A549 (cell line): Measurements from ENCODE around the gene DIPK1B.

Experiments
- EP300 ChIP-seq, 2 experiments: fragments of >200 bp; sonication (Bioruptor Twin); formaldehyde crosslinking; IDR thresholded peaks; 2 replicates in 1 of 2; 3 replicates in 1 of 2; pipeline ENCODE4 v1.6.1; 2016 to 2017
- JUN ChIP-seq, 2 experiments: fragments of >200 bp; sonication (Bioruptor Twin); formaldehyde crosslinking; IDR thresholded peaks; 2 replicates in 1 of 2; 3 replicates in 1 of 2; pipeline ENCODE4 v1.6.1; 2016 to 2017
- MYC ChIP-seq: IDR thresholded peaks from 2 replicates; pipeline ENCODE4 v1.6.1; 2012; ENCODE audit warnings: mild to moderate bottlenecking, inconsistent platforms, low read length, improper control_type of control experiment, borderline replicate concordance
- POLR2A ChIP-seq: IDR thresholded peaks from 2 replicates; pipeline ENCODE4 v1.6.1; 2012; ENCODE audit warnings: mild to moderate bottlenecking, low read length
- RFX5 ChIP-seq: fragments of 450-650 bp; IDR thresholded peaks from 2 replicates; pipeline ENCODE4 v1.7.1; 2014; ENCODE audit warnings: antibody characterized with exemption, mild to moderate bottlenecking, moderate library complexity
- SMC3 ChIP-seq: fragments of >200 bp; sonication (Bioruptor Twin); formaldehyde crosslinking; IDR thresholded peaks from 3 replicates; pipeline ENCODE4 v1.6.1; 2018; ENCODE audit warnings: inconsistent platforms
- ZFP36 ChIP-seq: fragments of 450-650 bp; IDR thresholded peaks from 2 replicates; pipeline ENCODE4 v1.6.1; 2014; ENCODE audit warnings: borderline replicate concordance; ENCODE audit not compliant: partially characterized antibody
- ZSCAN20 ChIP-seq: fragments of 250-450 bp; sonication (Bioruptor Pico); IDR thresholded peaks from 2 replicates; pipeline ENCODE4 v1.8.0; 2022; ENCODE audit warnings: mild to moderate bottlenecking, moderate library complexity
- TF ChIP-seq, protein P1 (sequence below): IDR thresholded peaks from 2 replicates; pipeline ENCODE4 v1.6.1; 2012
- TF ChIP-seq, protein P2 (sequence below): fragments of >200 bp; sonication (Bioruptor Twin); formaldehyde crosslinking; IDR thresholded peaks from 3 replicates; pipeline ENCODE4 v1.5.1; 2016
- TF ChIP-seq, protein P3 (sequence below): fragments of 200-600 bp; sonication (generic); IDR thresholded peaks from 2 replicates; pipeline ENCODE4 v1.6.1; 2016; ENCODE audit warnings: antibody characterized with exemption, mild to moderate bottlenecking, moderate library complexity

DNA sequence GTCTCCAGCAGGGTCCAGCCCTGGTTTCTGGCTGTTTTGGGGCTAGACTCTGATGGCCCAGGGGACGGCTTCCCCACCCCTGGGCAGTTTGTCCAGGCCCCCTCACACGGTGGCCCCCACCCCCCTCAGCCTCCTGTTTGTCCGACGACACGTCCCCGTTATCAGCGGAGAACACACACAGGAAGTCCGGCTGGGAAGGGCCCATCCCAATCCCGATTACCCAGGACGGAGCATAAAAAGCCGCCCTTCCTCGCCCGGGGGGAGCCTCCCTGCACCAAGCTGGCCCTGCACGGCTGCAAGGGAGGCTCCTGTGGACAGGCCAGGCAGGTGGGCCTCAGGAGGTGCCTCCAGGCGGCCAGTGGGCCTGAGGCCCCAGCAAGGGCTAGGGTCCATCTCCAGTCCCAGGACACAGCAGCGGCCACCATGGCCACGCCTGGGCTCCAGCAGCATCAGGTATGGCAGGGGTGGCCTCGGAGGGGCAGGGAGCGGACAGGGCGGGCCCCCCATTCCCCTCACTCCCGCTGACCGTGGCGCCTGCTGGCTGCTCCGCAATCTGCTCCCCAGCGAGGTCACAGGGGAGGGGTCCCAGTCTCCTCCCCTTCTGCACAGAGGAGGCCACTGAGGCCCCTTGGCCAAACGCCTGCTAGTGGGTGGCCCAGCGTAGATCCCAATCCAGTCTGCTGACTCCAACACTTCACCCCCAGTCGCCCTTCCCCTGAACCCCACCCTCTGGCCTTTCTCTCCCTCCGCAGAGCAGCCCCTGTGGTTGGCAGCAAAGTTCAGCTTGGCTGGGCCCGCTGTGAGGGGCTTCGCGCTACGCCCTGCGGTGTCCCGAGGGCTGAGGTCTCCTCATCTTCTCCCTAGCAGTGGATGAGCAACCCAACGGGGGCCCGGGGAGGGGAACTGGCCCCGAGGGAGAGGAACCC lies 49.5 kb upstream of the DIPK1B start, which contains the start of gene EGFL7:
- TF ChIP-seq EP300 (IDR thresholded peaks at IDR 0.05) = no peak
- TF ChIP-seq POLR2A = no peak
- TF ChIP-seq, protein P1, sequence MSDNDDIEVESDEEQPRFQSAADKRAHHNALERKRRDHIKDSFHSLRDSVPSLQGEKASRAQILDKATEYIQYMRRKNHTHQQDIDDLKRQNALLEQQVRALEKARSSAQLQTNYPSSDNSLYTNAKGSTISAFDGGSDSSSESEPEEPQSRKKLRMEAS = no peak
- no peak for TF ChIP-seq MYC
- no peak for TF ChIP-seq ZSCAN20 (CRISPR knock-in tag)
- TF ChIP-seq ZFP36 = no peak
- TF ChIP-seq, protein P2, sequence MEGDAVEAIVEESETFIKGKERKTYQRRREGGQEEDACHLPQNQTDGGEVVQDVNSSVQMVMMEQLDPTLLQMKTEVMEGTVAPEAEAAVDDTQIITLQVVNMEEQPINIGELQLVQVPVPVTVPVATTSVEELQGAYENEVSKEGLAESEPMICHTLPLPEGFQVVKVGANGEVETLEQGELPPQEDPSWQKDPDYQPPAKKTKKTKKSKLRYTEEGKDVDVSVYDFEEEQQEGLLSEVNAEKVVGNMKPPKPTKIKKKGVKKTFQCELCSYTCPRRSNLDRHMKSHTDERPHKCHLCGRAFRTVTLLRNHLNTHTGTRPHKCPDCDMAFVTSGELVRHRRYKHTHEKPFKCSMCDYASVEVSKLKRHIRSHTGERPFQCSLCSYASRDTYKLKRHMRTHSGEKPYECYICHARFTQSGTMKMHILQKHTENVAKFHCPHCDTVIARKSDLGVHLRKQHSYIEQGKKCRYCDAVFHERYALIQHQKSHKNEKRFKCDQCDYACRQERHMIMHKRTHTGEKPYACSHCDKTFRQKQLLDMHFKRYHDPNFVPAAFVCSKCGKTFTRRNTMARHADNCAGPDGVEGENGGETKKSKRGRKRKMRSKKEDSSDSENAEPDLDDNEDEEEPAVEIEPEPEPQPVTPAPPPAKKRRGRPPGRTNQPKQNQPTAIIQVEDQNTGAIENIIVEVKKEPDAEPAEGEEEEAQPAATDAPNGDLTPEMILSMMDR = no peak
- TF ChIP-seq JUN (IDR thresholded peaks at IDR 0.05) = no peak
- TF ChIP-seq, protein P3, sequence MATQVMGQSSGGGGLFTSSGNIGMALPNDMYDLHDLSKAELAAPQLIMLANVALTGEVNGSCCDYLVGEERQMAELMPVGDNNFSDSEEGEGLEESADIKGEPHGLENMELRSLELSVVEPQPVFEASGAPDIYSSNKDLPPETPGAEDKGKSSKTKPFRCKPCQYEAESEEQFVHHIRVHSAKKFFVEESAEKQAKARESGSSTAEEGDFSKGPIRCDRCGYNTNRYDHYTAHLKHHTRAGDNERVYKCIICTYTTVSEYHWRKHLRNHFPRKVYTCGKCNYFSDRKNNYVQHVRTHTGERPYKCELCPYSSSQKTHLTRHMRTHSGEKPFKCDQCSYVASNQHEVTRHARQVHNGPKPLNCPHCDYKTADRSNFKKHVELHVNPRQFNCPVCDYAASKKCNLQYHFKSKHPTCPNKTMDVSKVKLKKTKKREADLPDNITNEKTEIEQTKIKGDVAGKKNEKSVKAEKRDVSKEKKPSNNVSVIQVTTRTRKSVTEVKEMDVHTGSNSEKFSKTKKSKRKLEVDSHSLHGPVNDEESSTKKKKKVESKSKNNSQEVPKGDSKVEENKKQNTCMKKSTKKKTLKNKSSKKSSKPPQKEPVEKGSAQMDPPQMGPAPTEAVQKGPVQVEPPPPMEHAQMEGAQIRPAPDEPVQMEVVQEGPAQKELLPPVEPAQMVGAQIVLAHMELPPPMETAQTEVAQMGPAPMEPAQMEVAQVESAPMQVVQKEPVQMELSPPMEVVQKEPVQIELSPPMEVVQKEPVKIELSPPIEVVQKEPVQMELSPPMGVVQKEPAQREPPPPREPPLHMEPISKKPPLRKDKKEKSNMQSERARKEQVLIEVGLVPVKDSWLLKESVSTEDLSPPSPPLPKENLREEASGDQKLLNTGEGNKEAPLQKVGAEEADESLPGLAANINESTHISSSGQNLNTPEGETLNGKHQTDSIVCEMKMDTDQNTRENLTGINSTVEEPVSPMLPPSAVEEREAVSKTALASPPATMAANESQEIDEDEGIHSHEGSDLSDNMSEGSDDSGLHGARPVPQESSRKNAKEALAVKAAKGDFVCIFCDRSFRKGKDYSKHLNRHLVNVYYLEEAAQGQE = no peak
- TF ChIP-seq RFX5 = no peak
- no peak for TF ChIP-seq SMC3
